A549 (cell line): ENCODE results near the gene ICE2. TPM values are rescaled to one million over a fixed set of nuclear protein-coding genes. Genes with fewer than 3 reads are reported as not detected.

Experiments used
- ATAC-seq, 2 experiments: fragments of 200-7000 bp in 1 of 2; fragments of >200 bp in 1 of 2; cut with Nextera tagmentation in 1 of 2; cut with Tn5 transposase in 1 of 2; 3 replicates each; pipeline versions ENCODE4 v1.8.0 to v1.9.1; 2018 to 2020; ENCODE audit warnings: mild to moderate bottlenecking in 1 of 2, moderate library complexity in 1 of 2
- CTCF ChIA-PET: fragments of 300-600 bp; sonication (Branson Sonifier 250); formaldehyde crosslinking; extraction: SDS; loops from one replicate; lab custom pipeline; 2021; ENCODE audit warnings: antibody characterized with exemption, inconsistent platforms; lab: Yijun Ruan, JAX
- POLR2A ChIA-PET: fragments of 350-600 bp; formaldehyde crosslinking; extraction: SDS; loops from one replicate; lab custom pipeline; 2021; ENCODE audit warnings: antibody characterized with exemption, inconsistent platforms; lab: Yijun Ruan, JAX
- DNase-seq, 2 experiments: peaks; one replicate each; pipeline versions ENCODE4 v3.0.0 to v3.0.0-alpha.2; 2011 to 2016; ENCODE audit warnings: low read depth in 1 of 2, low spot score in 1 of 2
- FAIRE-seq: peaks from 2 replicates; lab custom pipeline; 2011; peaks lifted over from hg19 to GRCh38; lab: Jason Lieb, UNC
- H3K27ac ChIP-seq, 2 experiments: fragments of >200 bp; sonication (Bioruptor Twin); formaldehyde crosslinking; 3 replicates each; pipeline ENCODE4 v1.5.1; 2016 to 2017
- H3K4me1 ChIP-seq: fragments of >200 bp; sonication (Bioruptor Twin); formaldehyde crosslinking; 3 replicates; pipeline ENCODE4 v1.6.1; 2016
- H3K4me2 ChIP-seq: fragments of >200 bp; sonication (Bioruptor Twin); formaldehyde crosslinking; 3 replicates; pipeline ENCODE4 v1.6.1; 2016
- H3K4me3 ChIP-seq: fragments of >200 bp; sonication (Bioruptor Twin); formaldehyde crosslinking; 3 replicates; pipeline ENCODE4 v1.5.1; 2016
- H3K9me3 ChIP-seq: fragments of >200 bp; sonication (Bioruptor Twin); formaldehyde crosslinking; 3 replicates; pipeline ENCODE4 v1.6.1; 2016
- BCL3 ChIP-seq: fragments of >200 bp; sonication (Bioruptor Twin); formaldehyde crosslinking; IDR thresholded peaks from 3 replicates; pipeline ENCODE4 v1.6.1; 2016
- BHLHE40 ChIP-seq: IDR thresholded peaks from 2 replicates; pipeline ENCODE4 v1.6.1; 2012; ENCODE audit warnings: low read depth, low read length, inconsistent platforms
- CTCF ChIP-seq: fragments of >200 bp; sonication (Bioruptor Twin); formaldehyde crosslinking; IDR thresholded peaks from 3 replicates; pipeline ENCODE4 v1.5.1; 2016
- EHF ChIP-seq: fragments of 250-450 bp; sonication (Bioruptor Pico); IDR thresholded peaks from 2 replicates; pipeline ENCODE4 v1.5.0; 2020; ENCODE audit warnings: mild to moderate bottlenecking
- GATA3 ChIP-seq: IDR thresholded peaks from 2 replicates; pipeline ENCODE4 v1.6.1; 2012; ENCODE audit warnings: borderline replicate concordance
- HDAC2 ChIP-seq: fragments of 200-600 bp; sonication (generic); IDR thresholded peaks from 2 replicates; pipeline ENCODE4 v1.6.1; 2016
- HES2 ChIP-seq: fragments of >200 bp; sonication (Bioruptor Twin); formaldehyde crosslinking; IDR thresholded peaks from 2 replicates; pipeline ENCODE4 v1.6.1; 2016
- HEYL ChIP-seq: fragments of 250-450 bp; sonication (Bioruptor Pico); IDR thresholded peaks from 2 replicates; pipeline ENCODE4 v1.8.0; 2021; ENCODE audit warnings: mild to moderate bottlenecking, moderate library complexity
- HOXB5 ChIP-seq: fragments of 250-450 bp; sonication (Bioruptor Pico); IDR thresholded peaks from 2 replicates; pipeline ENCODE4 v1.5.0; 2020; ENCODE audit warnings: mild to moderate bottlenecking, moderate library complexity
- JUN ChIP-seq, 2 experiments: fragments of >200 bp; sonication (Bioruptor Twin); formaldehyde crosslinking; IDR thresholded peaks; 2 replicates in 1 of 2; 3 replicates in 1 of 2; pipeline ENCODE4 v1.6.1; 2016 to 2017
- JUNB ChIP-seq: fragments of >200 bp; sonication (Bioruptor Twin); formaldehyde crosslinking; IDR thresholded peaks from 2 replicates; pipeline ENCODE4 v1.6.1; 2016
- KDM5A ChIP-seq: fragments of 200-600 bp; sonication (generic); IDR thresholded peaks from 2 replicates; pipeline ENCODE4 v1.6.1; 2016; ENCODE audit warnings: antibody characterized with exemption, mild to moderate bottlenecking
- PHF8 ChIP-seq: fragments of 200-600 bp; sonication (generic); IDR thresholded peaks from 2 replicates; pipeline ENCODE4 v1.6.1; 2016; ENCODE audit warnings: low read depth, mild to moderate bottlenecking, antibody characterized with exemption, moderate library complexity, borderline replicate concordance
- RAD21 ChIP-seq, 2 experiments: fragments of >200 bp in 1 of 2; sonication (Bioruptor Twin) in 1 of 2; formaldehyde crosslinking in 1 of 2; IDR thresholded peaks in 1 of 2; conservative IDR thresholded peaks in 1 of 2; 2 replicates in 1 of 2; 3 replicates in 1 of 2; pipeline ENCODE4 v1.6.1; 2012 to 2018; ENCODE audit warnings: inconsistent platforms in 1 of 2
- REST ChIP-seq: fragments of 200-600 bp; sonication (generic); IDR thresholded peaks from 2 replicates; pipeline ENCODE4 v1.6.1; 2016; ENCODE audit warnings: antibody characterized with exemption, mild to moderate bottlenecking, moderate library complexity
- SREBF2 ChIP-seq: fragments of 450-650 bp; IDR thresholded peaks from 2 replicates; pipeline ENCODE4 v1.6.1; 2014; ENCODE audit warnings: mild to moderate bottlenecking, moderate library complexity
- TFCP2L1 ChIP-seq: fragments of 250-450 bp; sonication (Bioruptor Pico); IDR thresholded peaks from 2 replicates; pipeline ENCODE4 v1.5.0; 2021; ENCODE audit warnings: mild to moderate bottlenecking
- TP53 ChIP-seq: fragments of 250-450 bp; sonication (Bioruptor Pico); IDR thresholded peaks from 2 replicates; pipeline ENCODE4 v1.5.0; 2021; ENCODE audit warnings: mild to moderate bottlenecking, moderate library complexity
- USF2 ChIP-seq: fragments of 450-650 bp; IDR thresholded peaks from 2 replicates; pipeline ENCODE4 v1.6.1; 2014; ENCODE audit warnings: antibody characterized with exemption
- WGBS: methylation state at CpG from one replicate; pipeline ENCODE4 v1.1.6; 2017; ENCODE audit errors: missing lambda C conversion rate; 5-methylcytosine and 5-hydroxymethylcytosine counted together
- polyA plus RNA-seq, 4 experiments: library from polyadenylated mRNA; depleted of rRNA in 3 of 4; stranded (reverse); fragments of >200 nt; fragmentation: RNase III in 1 of 4; extraction: RNeasy Plus Mini Kit Qiagen cat#74134 plus additional on column Dnase treatment in 1 of 4; gene quantifications; 2 replicates in 3 of 4; 3 replicates in 1 of 4; pipeline ENCODE4 v1.2.3, GENCODE V29; 2011 to 2017
- TF ChIP-seq, protein P1 (sequence below): fragments of 250-450 bp; sonication (Bioruptor Pico); IDR thresholded peaks from 2 replicates; pipeline ENCODE4 v1.5.0; 2020; ENCODE audit warnings: low read depth, mild to moderate bottlenecking, moderate library complexity

ICE2 gene
- polyA plus RNA-seq, 2 of the 4 experiments (the other 2 are of a cell fraction), result 43.1 to 87.6 TPM

- Histone ChIP-seq H3K9me3 (no peaks in the 10 kb centered on the region), H3K4me1 (peaks cover 72% of the 10 kb centered on the region), H3K4me3 (peak overlapping the region; percentile 10), H3K27ac (peak overlapping the region; percentile 90), H3K4me2 (peak overlapping the region; percentile 94)
- ATAC-seq, result no peak
- FAIRE-seq, result no peak
- CTCF ChIA-PET, result interaction anchor here (0.7 to 11.8 kb wide), 8 partner anchors 10 to 71 kb away, joined by 3 to 174 read pairs (median 6); no protein-coding TSS in a partner anchor
- POLR2A ChIA-PET, result interaction anchor here (1.3 to 4.9 kb wide), 8 partner anchors 8 to 43 kb away, joined by 3 to 51 read pairs (median 10); partner anchors contain the start of gene ANXA2
- peak; percentile 48; the same call in 1 of the 2 replicates for TF ChIP-seq HEYL (CRISPR knock-in tag)
- TF ChIP-seq USF2, result no peak
- TF ChIP-seq TP53 (CRISPR knock-in tag), result 0 out of 2 replicates have a peak, but pooled peaks have one; percentile 5
- 0 out of 2 replicates have a peak, but pooled peaks have one; percentile 10 for TF ChIP-seq REST
- TF ChIP-seq HDAC2, result no peak
- no peak for TF ChIP-seq PHF8
- TF ChIP-seq GATA3, result no peak
- no peak for TF ChIP-seq HES2
- TF ChIP-seq HOXB5, result no peak
- peak; percentile 21; the same call in 1 of the 2 replicates for TF ChIP-seq TFCP2L1 (CRISPR knock-in tag)
- DNase-seq, result no peak
- WGBS, result 0% methylated on average over 1 of the region's 1 CpG
Observed at GRCh38 chr15:60370869-60371136, 108.1 kb downstream of the ICE2 start.

- peaks cover 71% of the 10 kb centered on the region for H3K4me1 ChIP-seq
- DNase-seq (peak in 1 of 2 experiments; percentile 80), FAIRE-seq (peak; percentile 76), ATAC-seq (peak; percentile 7 to 17; a peak in 4 of 6 replicates)
- peak overlapping the region; percentile 90 for H3K27ac ChIP-seq
- POLR2A ChIA-PET, result interaction anchor here (1.5 to 4.9 kb wide), 8 partner anchors 8 to 28 kb away, joined by 6 to 51 read pairs (median 10); partner anchors contain the start of gene ANXA2
- peak overlapping the region; percentile 10 for H3K4me3 ChIP-seq
- H3K4me2 ChIP-seq, result peak overlapping the region; percentile 94
- no peaks in the 10 kb centered on the region for H3K9me3 ChIP-seq
- WGBS, result 17% methylated on average over 9 of the region's 9 CpGs
- CTCF ChIA-PET, result interaction anchor here (0.8 to 11.8 kb wide), 8 partner anchors 11 to 72 kb away, joined by 3 to 174 read pairs (median 6); no protein-coding TSS in a partner anchor
- TF ChIP-seq RAD21 (conservative IDR thresholded peaks at IDR 0.05 in 1 of 2, IDR thresholded peaks at IDR 0.05 in 1 of 2) (no peak), EHF (CRISPR knock-in tag) (peak; percentile 24), JUNB (no peak; the same call in 1 of the 2 replicates), SREBF2 (no peak), CTCF (no peak), BHLHE40 (no peak), JUN (IDR thresholded peaks at IDR 0.05) (peak in 1 of 2 experiments; percentile 42; a peak in 1 of 5 replicates), KDM5A (no peak), GATA3 (0 out of 2 replicates have a peak, but pooled peaks have one; percentile 16), BCL3 (no peak), REST (0 out of 2 replicates have a peak, but pooled peaks have one; percentile 10), USF2 (no peak)
- TF ChIP-seq, protein P1, sequence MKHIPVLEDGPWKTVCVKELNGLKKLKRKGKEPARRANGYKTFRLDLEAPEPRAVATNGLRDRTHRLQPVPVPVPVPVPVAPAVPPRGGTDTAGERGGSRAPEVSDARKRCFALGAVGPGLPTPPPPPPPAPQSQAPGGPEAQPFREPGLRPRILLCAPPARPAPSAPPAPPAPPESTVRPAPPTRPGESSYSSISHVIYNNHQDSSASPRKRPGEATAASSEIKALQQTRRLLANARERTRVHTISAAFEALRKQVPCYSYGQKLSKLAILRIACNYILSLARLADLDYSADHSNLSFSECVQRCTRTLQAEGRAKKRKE (CRISPR knock-in tag), result 0 out of 2 replicates have a peak, but pooled peaks have one; percentile 22
Observed at GRCh38 chr15:60370105-60370868, 108.7 kb downstream of the ICE2 start.
